AG10803 (cell line): ENCODE data around the gene PHF21A.

Experiments
- DNase-seq: peaks from one replicate; pipeline ENCODE4 v3.0.0; 2010; ENCODE audit warnings: low read depth
- H3K4me3 ChIP-seq: 2 replicates; pipeline ENCODE4 v1.5.1; 2011; ENCODE audit warnings: mild to moderate bottlenecking, low read length, control low read depth
- CTCF ChIP-seq: conservative IDR thresholded peaks from 2 replicates; pipeline ENCODE4 v1.5.1; 2011; ENCODE audit warnings: mild to moderate bottlenecking, low read length, control low read depth, inconsistent platforms

The PHF21A gene

GRCh38 chr11:45920531-45921477 lies 200.4 kb downstream of the PHF21A start:
- no peak for TF ChIP-seq CTCF
- no peak overlapping the region for H3K4me3 ChIP-seq
- DNase-seq = no peak

GRCh38 chr11:45919806-45920530 lies 201.3 kb downstream of the PHF21A start:
- DNase-seq = no peak
- no peak for TF ChIP-seq CTCF
- H3K4me3 ChIP-seq = no peak overlapping the region

GRCh38 chr11:45918962-45919675 lies 202.1 kb downstream of the PHF21A start:
- no peak for DNase-seq
- TF ChIP-seq CTCF = no peak
- no peak overlapping the region; the same call in 1 of the 2 replicates for H3K4me3 ChIP-seq

- H3K4me3 ChIP-seq = peak overlapping the region; percentile 100
- no peak for TF ChIP-seq CTCF
- peak; percentile 64 for DNase-seq
Observed at GRCh38 chr11:45918331-45918941, 202.8 kb downstream of the PHF21A start.

GRCh38 chr11:45917623-45918330 lies 203.5 kb downstream of the PHF21A start, which contains the start of gene PEX16:
PEX16 (minus strand) TSS chr11:45917877; CDS start chr11:45917811, 66 bp downstream.
- no peak for TF ChIP-seq CTCF
- DNase-seq = peak; percentile 100
- peak within 1 kb of the TSS; percentile 100 for H3K4me3 ChIP-seq

GRCh38 chr11:45917286-45917622 lies 204.0 kb downstream of the PHF21A start:
- DNase-seq = no peak
- TF ChIP-seq CTCF = no peak

More at GRCh38 chr11:45917286-45917622, 204.0 kb downstream of the PHF21A start:
- peak overlapping the region; percentile 100 for H3K4me3 ChIP-seq
